OCI-M1 (cell line): ENCODE results near the gene CLCN1.
A peak's percentile ranks its signal among the peaks of the same experiment; 100 is the strongest.

Experiments used
- DNase-seq: peaks from one replicate; lab custom pipeline; 2025; lab: John Stamatoyannopoulos, UW

CLCN1 gene

GRCh38 chr7:143295870-143296269 lies 20.0 kb upstream of the CLCN1 start:
- no peak for DNase-seq

GRCh38 chr7:143296686-143297085 lies 19.2 kb upstream of the CLCN1 start:
- no peak for DNase-seq

GRCh38 chr7:143299346-143299745 lies 16.6 kb upstream of the CLCN1 start:
- no peak for DNase-seq

GRCh38 chr7:143299840-143300239 lies 16.1 kb upstream of the CLCN1 start:
- no peak for DNase-seq

- DNase-seq, result no peak
Observed at GRCh38 chr7:143300959-143301935, 14.7 kb upstream of the CLCN1 start.

- no peak for DNase-seq
Observed at GRCh38 chr7:143303733-143304132, 12.2 kb upstream of the CLCN1 start.

- no peak for DNase-seq
Observed at GRCh38 chr7:143304938-143305337, 11.0 kb upstream of the CLCN1 start.

GRCh38 chr7:143305423-143306070 lies 10.4 kb upstream of the CLCN1 start:
- DNase-seq, result peak; percentile 42

- no peak for DNase-seq
Observed at GRCh38 chr7:143308632-143309031, 7.3 kb upstream of the CLCN1 start.

GRCh38 chr7:143314127-143314526 lies 1.8 kb upstream of the CLCN1 start:
- DNase-seq, result no peak

- DNase-seq, result no peak
Observed at GRCh38 chr7:143316492-143316891, 581 bp downstream of the CLCN1 start.

GRCh38 chr7:143318661-143319060 lies 2.8 kb downstream of the CLCN1 start:
- no peak for DNase-seq

- DNase-seq, result no peak
Observed at GRCh38 chr7:143320620-143321019, 4.7 kb downstream of the CLCN1 start.

GRCh38 chr7:143321242-143321641 lies 5.3 kb downstream of the CLCN1 start:
- no peak for DNase-seq

GRCh38 chr7:143321734-143322133 lies 5.8 kb downstream of the CLCN1 start:
- no peak for DNase-seq

GRCh38 chr7:143322760-143323633 lies 7.1 kb downstream of the CLCN1 start:
- no peak for DNase-seq

GRCh38 chr7:143323653-143324052 lies 7.7 kb downstream of the CLCN1 start:
- no peak for DNase-seq

GRCh38 chr7:143325240-143325639 lies 9.3 kb downstream of the CLCN1 start:
- no peak for DNase-seq

GRCh38 chr7:143327903-143328302 lies 12.0 kb downstream of the CLCN1 start:
- DNase-seq, result no peak

- no peak for DNase-seq
Observed at GRCh38 chr7:143329471-143330170, 13.7 kb downstream of the CLCN1 start.

- DNase-seq, result no peak
Observed at GRCh38 chr7:143331179-143331801, 15.4 kb downstream of the CLCN1 start.
